GM20000 (cell line): ENCODE measurements around the gene CDH23.

Source experiments
- DNase-seq: peaks from one replicate; pipeline ENCODE4 v3.0.0; 2012; ENCODE audit warnings: low spot score
- TF ChIP-seq, protein P1 (sequence below): IDR thresholded peaks from 2 replicates; pipeline ENCODE4 v1.5.1; 2012; ENCODE audit warnings: mild to moderate bottlenecking, control low read depth; ENCODE audit errors: extremely low read depth, missing control alignments

The CDH23 gene

DNA sequence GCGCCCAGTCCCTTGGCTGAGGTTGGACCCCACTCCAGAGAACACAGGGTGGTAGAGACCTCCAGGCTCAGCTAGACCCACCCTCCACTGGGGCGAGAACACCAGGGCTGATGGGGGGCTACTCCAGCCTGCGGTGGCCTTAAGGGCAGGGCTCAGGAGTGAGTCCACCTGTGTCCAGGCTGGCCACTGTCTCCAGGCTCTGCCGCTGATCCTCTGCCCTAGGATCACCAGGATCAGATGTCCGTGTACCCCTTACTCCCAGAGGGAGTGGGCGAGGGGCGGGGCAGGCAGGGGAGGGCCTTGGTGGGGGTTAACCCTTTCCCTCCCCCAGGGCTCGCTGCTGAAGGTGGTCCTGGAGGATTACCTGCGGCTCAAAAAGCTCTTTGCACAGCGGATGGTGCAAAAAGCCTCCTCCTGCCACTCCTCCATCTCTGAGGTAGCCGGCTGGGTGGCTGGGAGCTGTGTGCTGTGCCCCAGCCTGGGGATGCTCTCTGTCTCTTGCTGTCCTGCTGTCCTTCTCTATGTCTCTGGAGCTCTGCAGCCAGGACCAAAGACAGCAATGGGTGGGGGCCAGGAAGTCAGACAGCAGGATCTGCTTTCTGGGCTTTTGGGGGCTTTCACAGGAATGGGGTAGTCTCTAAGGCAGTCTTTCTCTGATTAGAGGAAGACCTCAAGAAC lies 416.3 kb downstream of the CDH23 start:
- TF ChIP-seq, protein P1, sequence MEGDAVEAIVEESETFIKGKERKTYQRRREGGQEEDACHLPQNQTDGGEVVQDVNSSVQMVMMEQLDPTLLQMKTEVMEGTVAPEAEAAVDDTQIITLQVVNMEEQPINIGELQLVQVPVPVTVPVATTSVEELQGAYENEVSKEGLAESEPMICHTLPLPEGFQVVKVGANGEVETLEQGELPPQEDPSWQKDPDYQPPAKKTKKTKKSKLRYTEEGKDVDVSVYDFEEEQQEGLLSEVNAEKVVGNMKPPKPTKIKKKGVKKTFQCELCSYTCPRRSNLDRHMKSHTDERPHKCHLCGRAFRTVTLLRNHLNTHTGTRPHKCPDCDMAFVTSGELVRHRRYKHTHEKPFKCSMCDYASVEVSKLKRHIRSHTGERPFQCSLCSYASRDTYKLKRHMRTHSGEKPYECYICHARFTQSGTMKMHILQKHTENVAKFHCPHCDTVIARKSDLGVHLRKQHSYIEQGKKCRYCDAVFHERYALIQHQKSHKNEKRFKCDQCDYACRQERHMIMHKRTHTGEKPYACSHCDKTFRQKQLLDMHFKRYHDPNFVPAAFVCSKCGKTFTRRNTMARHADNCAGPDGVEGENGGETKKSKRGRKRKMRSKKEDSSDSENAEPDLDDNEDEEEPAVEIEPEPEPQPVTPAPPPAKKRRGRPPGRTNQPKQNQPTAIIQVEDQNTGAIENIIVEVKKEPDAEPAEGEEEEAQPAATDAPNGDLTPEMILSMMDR: no peak
- DNase-seq: no peak

DNA sequence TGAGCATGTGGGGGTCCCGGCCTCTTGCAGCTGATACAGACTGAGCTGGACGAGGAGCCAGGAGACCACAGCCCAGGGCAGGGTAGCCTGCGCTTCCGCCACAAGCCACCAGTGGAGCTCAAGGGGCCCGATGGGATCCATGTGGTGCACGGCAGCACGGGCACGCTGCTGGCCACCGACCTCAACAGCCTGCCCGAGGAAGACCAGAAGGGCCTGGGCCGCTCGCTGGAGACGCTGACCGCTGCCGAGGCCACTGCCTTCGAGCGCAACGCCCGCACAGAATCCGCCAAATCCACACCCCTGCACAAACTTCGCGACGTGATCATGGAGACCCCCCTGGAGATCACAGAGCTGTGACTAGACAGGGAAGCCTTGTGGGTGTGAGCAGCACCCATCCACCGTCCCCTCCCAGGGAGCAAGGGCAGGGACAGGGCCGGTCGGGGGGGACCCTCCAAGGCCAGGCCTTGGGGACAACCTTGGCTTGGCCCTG lies 418.2 kb downstream of the CDH23 start:
- no peak for DNase-seq
- TF ChIP-seq, protein P1: no peak

DNA sequence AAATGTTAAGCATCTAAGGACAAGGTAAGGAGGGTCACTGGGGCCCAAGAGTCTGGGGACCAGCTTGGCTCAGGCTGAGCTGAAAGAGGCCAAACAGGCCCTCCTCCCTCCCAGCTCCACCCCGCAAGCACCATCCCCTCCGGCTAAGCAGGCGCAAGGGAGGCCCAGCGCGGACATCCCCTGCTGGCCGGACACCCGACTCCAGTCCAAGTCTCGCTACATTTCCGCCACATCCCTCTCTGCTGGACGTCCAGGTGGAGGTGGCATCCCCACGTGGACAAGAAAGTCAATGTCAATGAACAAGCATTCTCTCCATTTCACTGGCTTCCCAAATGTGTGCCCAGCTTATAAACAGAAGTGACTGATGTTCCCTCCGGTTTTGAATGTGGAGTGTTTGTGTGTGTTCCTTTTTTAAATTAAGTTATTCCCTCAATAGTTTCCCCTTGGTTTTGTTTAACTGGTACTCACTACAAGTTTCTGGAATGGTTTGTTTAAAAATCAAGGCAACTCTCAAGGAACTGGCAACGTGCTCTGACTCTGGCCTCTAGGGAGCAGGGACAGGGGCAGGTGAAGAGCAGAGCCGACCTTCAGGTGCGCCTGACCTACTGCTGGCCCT lies 418.9 kb downstream of the CDH23 start:
- no peak for DNase-seq
- TF ChIP-seq, protein P1: no peak

DNA sequence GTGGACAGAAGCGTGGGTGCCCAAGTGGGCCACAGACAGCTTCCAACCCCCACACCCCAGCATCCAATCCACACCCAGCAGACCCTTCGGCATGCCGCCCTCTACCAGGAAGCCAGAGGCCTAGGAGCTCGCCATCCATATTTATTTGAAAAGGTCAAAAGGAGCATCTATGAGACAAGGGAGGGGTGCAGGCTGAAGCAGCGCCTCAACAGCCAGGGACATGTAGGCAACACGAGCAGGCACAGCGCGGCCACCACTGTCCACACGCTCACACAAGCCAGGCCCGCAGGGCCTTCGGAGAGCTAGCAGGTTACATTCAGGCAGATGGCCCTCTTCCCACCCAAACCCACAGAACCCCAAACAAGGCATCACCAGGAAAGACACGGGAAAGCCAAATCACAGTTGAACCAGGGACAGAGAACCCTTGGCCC lies 419.7 kb downstream of the CDH23 start:
- DNase-seq: no peak
- TF ChIP-seq, protein P1: no peak

DNA sequence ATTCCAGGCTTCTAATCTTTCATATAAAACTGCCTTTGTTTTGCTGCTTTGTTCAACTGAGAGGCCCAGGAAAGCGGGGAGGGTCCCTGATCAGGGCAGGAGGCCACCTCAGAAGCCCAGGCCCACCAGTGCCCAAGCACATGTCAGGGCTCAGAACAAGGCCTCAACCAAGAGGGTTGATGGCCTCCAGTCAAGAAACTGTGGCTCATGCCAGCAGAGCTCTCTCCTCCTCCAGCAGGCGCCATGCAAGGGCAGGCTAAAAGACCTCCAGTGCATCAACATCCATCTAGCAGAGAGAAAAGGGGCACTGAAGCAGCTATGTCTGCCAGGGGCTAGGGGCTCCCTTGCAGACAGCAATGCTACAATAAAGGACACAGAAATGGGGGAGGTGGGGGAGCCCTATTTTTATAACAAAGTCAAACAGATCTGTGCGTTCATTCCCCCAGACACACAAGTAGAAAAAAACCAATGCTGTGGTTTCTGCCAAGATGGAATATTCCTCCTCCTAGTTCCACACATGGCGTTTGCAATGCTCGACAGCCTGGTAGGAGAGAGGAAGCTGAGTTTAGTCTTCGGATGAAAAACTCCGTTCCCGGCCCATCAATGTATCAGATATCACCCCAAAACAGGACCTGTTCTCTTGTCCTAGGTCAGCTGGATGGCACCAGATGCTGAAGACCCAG lies 420.4 kb downstream of the CDH23 start:
- TF ChIP-seq, protein P1: no peak
- no peak for DNase-seq

DNA sequence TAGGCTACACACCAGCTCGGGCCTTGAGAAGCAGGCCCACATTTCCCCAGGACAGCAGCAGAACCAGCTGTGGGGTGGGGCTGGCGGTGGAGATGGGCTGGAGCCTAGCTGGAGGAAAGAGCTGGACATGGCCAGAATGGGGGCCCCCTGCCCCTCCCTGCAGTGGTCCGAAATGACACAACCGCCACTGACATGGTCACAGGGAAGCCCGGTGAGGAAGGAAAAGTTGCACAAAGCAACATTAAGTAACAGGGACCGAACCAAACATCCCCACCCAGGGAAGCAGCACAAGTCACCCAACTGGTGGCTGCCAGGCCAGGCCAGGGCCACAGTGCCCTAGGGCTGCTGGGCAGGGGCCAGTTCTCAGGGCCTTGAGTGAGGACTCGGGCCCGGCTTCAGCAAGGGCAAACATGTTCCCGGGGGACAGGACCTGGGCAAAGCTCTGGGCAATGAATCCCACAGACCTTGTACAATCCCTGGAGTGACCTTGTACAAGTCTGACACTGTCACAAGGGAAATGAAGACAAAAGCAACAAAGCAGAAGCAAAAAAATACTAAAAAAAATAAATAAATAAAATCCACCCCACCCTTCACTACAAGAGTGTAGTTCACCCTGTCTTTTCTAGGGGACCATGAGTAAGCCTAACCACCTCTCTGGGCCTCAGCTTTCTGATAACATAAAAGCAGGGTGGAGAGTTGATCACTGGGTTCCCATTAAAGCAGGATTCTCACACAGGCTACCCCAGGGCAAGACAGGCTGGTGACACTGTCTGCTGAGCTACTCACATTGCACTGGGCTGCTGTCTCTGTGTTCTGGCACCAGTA lies 421.3 kb downstream of the CDH23 start:
- TF ChIP-seq, protein P1: no peak
- no peak for DNase-seq
